ENCODE data around the gene CELSR1.
"Not testable (repeated sequence)": the region's sequence is repeated elsewhere in the genome, so short reads cannot be mapped to it uniquely, and the experiment has no call there.

CELSR1 gene

GRCh38 chr22:46502440-46503175 lies 34.8 kb downstream of the CELSR1 start:
- Histone ChIP-seq H3K9ac (no peak overlapping the region), H2AFZ (ENCODE audit: low read depth) (no peak overlapping the region), H3K27ac (no peak overlapping the region), H4K20me1 (ENCODE audit: insufficient read depth) (no peaks in the 10 kb centered on the region), H3K4me1 (ENCODE audit: low read depth, poor library complexity, severe bottlenecking) (no peaks in the 10 kb centered on the region), H3K4me2 (no peak overlapping the region), H3K27me3 (ENCODE audit: insufficient read depth, low read depth) (0 out of 2 replicates have a peak, but pooled peaks cover 4% of the 10 kb centered on the region), H3K36me3 (ENCODE audit: insufficient read depth) (no peaks in the 10 kb centered on the region), H3K4me3 (IDR thresholded peaks at IDR 0.05; ENCODE audit: insufficient read depth, low read depth, low read length) (no peak overlapping the region), H3K79me2 (ENCODE audit: insufficient read depth, low read depth) (no peaks in the 10 kb centered on the region)
- TF ChIP-seq, protein P1, sequence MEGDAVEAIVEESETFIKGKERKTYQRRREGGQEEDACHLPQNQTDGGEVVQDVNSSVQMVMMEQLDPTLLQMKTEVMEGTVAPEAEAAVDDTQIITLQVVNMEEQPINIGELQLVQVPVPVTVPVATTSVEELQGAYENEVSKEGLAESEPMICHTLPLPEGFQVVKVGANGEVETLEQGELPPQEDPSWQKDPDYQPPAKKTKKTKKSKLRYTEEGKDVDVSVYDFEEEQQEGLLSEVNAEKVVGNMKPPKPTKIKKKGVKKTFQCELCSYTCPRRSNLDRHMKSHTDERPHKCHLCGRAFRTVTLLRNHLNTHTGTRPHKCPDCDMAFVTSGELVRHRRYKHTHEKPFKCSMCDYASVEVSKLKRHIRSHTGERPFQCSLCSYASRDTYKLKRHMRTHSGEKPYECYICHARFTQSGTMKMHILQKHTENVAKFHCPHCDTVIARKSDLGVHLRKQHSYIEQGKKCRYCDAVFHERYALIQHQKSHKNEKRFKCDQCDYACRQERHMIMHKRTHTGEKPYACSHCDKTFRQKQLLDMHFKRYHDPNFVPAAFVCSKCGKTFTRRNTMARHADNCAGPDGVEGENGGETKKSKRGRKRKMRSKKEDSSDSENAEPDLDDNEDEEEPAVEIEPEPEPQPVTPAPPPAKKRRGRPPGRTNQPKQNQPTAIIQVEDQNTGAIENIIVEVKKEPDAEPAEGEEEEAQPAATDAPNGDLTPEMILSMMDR (conservative IDR thresholded peaks at IDR 0.05; ENCODE audit: low read depth, low read length) = no peak

DNA sequence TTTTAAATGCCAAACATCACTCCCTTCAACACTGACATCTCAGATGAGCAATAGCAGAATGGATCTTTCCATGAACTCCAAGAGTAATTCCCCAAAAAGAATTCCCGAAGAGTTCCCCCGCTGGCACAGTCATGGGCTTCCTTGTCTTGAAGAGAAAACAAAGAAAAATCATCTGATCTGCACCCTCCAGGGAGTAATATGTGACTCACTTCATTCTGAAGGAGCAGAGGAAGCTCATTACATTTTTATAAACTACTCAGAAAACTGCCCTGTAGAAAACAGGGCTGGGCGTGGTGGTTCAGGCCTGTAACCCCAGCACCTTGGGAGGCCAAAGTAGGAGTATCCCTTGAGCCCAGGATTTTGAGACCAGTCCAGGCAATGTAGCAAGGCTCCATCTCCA lies 35.7 kb downstream of the CELSR1 start:
- 0 out of 2 replicates have a peak, but pooled peaks cover 4% of the 10 kb centered on the region for H3K27me3 ChIP-seq (ENCODE audit: insufficient read depth, low read depth)
- no peaks in the 10 kb centered on the region for H4K20me1 ChIP-seq (ENCODE audit: insufficient read depth)
- no peak overlapping the region for H3K4me2 ChIP-seq
- H3K36me3 ChIP-seq (ENCODE audit: insufficient read depth) = no peaks in the 10 kb centered on the region
- TF ChIP-seq, protein P1 (conservative IDR thresholded peaks at IDR 0.05; ENCODE audit: low read depth, low read length) = no peak
- no peaks in the 10 kb centered on the region for H3K4me1 ChIP-seq (ENCODE audit: low read depth, poor library complexity, severe bottlenecking)
- no peaks in the 10 kb centered on the region for H3K79me2 ChIP-seq (ENCODE audit: insufficient read depth, low read depth)
- H3K9ac ChIP-seq = no peak overlapping the region
- no peak overlapping the region for H2AFZ ChIP-seq (ENCODE audit: low read depth)
- H3K4me3 ChIP-seq (IDR thresholded peaks at IDR 0.05; ENCODE audit: insufficient read depth, low read depth, low read length) = no peak overlapping the region
- no peak overlapping the region for H3K27ac ChIP-seq

GRCh38 chr22:46501265-46501664 lies 36.2 kb downstream of the CELSR1 start:
- H3K27me3 ChIP-seq (ENCODE audit: insufficient read depth, low read depth); H3K27ac ChIP-seq; H4K20me1 ChIP-seq (ENCODE audit: insufficient read depth); H3K36me3 ChIP-seq (ENCODE audit: insufficient read depth); H3K9ac ChIP-seq; H2AFZ ChIP-seq (ENCODE audit: low read depth); H3K4me2 ChIP-seq; H3K79me2 ChIP-seq (ENCODE audit: insufficient read depth, low read depth); H3K4me3 ChIP-seq (IDR thresholded peaks at IDR 0.05; ENCODE audit: insufficient read depth, low read depth, low read length); H3K4me1 ChIP-seq (ENCODE audit: low read depth, poor library complexity, severe bottlenecking): not testable (repeated sequence)

- no peak overlapping the region for H3K4me3 ChIP-seq (IDR thresholded peaks at IDR 0.05; ENCODE audit: insufficient read depth, low read depth, low read length)
- H3K9ac ChIP-seq = no peak overlapping the region
- H4K20me1 ChIP-seq (ENCODE audit: insufficient read depth) = no peaks in the 10 kb centered on the region
- H3K36me3 ChIP-seq (ENCODE audit: insufficient read depth) = no peaks in the 10 kb centered on the region
- H2AFZ ChIP-seq (ENCODE audit: low read depth) = no peak overlapping the region
- no peaks in the 10 kb centered on the region for H3K79me2 ChIP-seq (ENCODE audit: insufficient read depth, low read depth)
- H3K4me2 ChIP-seq = no peak overlapping the region
- no peaks in the 10 kb centered on the region for H3K4me1 ChIP-seq (ENCODE audit: low read depth, poor library complexity, severe bottlenecking)
- TF ChIP-seq, protein P1 (conservative IDR thresholded peaks at IDR 0.05; ENCODE audit: low read depth, low read length) = no peak
- H3K27me3 ChIP-seq (ENCODE audit: insufficient read depth, low read depth) = 0 out of 2 replicates have a peak, but pooled peaks cover 4% of the 10 kb centered on the region
- no peak overlapping the region for H3K27ac ChIP-seq
These were observed 37.2 kb downstream of the CELSR1 start for GRCh38 chr22:46500201-46500600.

- Histone ChIP-seq H3K4me2 (no peak overlapping the region), H3K27ac (no peak overlapping the region)
These were observed 37.6 kb downstream of the CELSR1 start for GRCh38 chr22:46499805-46500189.

More at GRCh38 chr22:46499805-46500189, 37.6 kb downstream of the CELSR1 start:
- H3K79me2 ChIP-seq (ENCODE audit: insufficient read depth, low read depth) = no peaks in the 10 kb centered on the region
- no peaks in the 10 kb centered on the region for H3K4me1 ChIP-seq (ENCODE audit: low read depth, poor library complexity, severe bottlenecking)
- H2AFZ ChIP-seq (ENCODE audit: low read depth) = no peak overlapping the region
- TF ChIP-seq, protein P1 (conservative IDR thresholded peaks at IDR 0.05; ENCODE audit: low read depth, low read length) = no peak
- H3K9ac ChIP-seq = no peak overlapping the region
- 0 out of 2 replicates have a peak, but pooled peaks cover 4% of the 10 kb centered on the region for H3K27me3 ChIP-seq (ENCODE audit: insufficient read depth, low read depth)
- no peaks in the 10 kb centered on the region for H4K20me1 ChIP-seq (ENCODE audit: insufficient read depth)
- no peaks in the 10 kb centered on the region for H3K36me3 ChIP-seq (ENCODE audit: insufficient read depth)
- no peak overlapping the region for H3K4me3 ChIP-seq (IDR thresholded peaks at IDR 0.05; ENCODE audit: insufficient read depth, low read depth, low read length)
